GM06990 (cell line): ENCODE measurements around the gene HEY2.
A peak's percentile ranks its signal among the peaks of the same experiment; 100 is the strongest.

Experiments used
- DNase-seq: peaks from one replicate; pipeline ENCODE4 v3.0.0-alpha.2; 2011; ENCODE audit not compliant: insufficient read length; ENCODE audit errors: extremely low read depth
- H3K27me3 ChIP-seq: replicated peaks from 2 replicates; pipeline ENCODE4 v1.6.0; 2011; ENCODE audit warnings: low read length; ENCODE audit not compliant: control insufficient read depth, insufficient read depth
- H3K36me3 ChIP-seq: 2 replicates; pipeline ENCODE4 v1.5.1; 2011; ENCODE audit warnings: low read length; ENCODE audit not compliant: control insufficient read depth, insufficient read depth
- H3K4me3 ChIP-seq: replicated peaks from 2 replicates; pipeline ENCODE4 v1.5.1; 2011; ENCODE audit warnings: low read depth, mild to moderate bottlenecking, control low read depth, low read length
- TF ChIP-seq, protein P1 (sequence below): IDR thresholded peaks from 2 replicates; pipeline ENCODE4 v1.5.1; 2011; ENCODE audit warnings: low read length, control low read depth, mild to moderate bottlenecking, inconsistent platforms; ENCODE audit not compliant: insufficient read depth, poor library complexity, severe bottlenecking

The HEY2 gene

DNA sequence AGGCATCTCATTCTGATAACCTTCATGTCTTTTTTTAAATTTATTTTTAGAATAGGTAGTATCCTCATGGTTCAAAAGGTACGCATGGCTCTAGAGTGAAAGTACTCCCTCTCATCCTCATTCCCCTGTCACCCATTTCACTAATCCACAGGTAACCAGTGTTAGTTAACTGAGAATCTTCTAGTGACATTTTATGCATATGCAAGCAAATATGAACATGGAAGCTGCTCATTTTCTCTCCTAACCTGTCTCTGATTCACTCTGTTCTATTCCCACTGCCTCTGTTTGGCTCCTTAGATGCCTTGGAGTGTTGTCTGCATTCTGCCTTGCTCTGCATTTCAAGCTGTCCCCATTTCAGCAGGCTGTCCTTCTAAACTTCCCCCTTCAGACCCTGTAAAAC is 45.9 kb downstream of the HEY2 start:
- no peaks in the 10 kb centered on the region for H3K27me3 ChIP-seq
- TF ChIP-seq, protein P1, sequence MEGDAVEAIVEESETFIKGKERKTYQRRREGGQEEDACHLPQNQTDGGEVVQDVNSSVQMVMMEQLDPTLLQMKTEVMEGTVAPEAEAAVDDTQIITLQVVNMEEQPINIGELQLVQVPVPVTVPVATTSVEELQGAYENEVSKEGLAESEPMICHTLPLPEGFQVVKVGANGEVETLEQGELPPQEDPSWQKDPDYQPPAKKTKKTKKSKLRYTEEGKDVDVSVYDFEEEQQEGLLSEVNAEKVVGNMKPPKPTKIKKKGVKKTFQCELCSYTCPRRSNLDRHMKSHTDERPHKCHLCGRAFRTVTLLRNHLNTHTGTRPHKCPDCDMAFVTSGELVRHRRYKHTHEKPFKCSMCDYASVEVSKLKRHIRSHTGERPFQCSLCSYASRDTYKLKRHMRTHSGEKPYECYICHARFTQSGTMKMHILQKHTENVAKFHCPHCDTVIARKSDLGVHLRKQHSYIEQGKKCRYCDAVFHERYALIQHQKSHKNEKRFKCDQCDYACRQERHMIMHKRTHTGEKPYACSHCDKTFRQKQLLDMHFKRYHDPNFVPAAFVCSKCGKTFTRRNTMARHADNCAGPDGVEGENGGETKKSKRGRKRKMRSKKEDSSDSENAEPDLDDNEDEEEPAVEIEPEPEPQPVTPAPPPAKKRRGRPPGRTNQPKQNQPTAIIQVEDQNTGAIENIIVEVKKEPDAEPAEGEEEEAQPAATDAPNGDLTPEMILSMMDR: no peak
- no peak overlapping the region for H3K4me3 ChIP-seq
- no peak for DNase-seq
- no peaks in the 10 kb centered on the region for H3K36me3 ChIP-seq

DNA sequence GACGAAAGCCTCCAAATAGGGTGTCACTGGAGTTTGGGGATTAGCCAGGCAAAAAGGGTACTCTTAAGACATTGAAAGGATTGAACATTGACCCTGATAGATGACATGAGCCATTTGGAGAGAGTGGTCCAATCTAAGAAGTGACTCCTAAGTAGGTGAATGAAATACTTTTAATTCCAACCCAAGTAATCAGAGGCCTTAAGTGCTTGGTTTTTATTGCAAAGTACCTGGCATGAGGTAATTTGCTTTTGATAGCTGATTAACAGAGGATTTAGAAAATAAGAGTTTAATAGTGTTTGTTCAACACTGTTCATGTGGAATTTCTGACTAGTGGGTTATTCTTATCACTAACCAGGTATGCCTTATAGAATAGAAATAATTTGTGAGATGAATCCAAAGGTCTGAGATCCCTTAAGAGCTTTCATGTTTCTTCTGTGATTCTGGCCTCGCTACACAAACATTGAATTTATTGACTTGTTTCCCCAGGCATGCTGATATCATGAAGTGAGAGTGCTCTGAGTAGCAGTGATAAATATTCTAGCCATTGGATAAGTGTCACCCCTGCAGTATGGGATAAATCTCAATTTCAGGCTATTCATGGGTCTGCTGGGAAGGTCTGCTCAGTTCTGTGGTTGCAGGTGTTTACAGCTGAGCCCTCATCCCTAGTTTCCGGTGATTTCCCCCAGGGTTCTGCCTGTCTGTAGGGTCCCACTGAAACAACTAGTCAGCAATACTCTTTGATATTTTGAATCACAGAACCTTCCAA is 47.9 kb downstream of the HEY2 start:
- TF ChIP-seq, protein P1: no peak
- Histone ChIP-seq H3K36me3 (no peaks in the 10 kb centered on the region), H3K4me3 (no peak overlapping the region), H3K27me3 (no peaks in the 10 kb centered on the region)
- no peak for DNase-seq

DNA sequence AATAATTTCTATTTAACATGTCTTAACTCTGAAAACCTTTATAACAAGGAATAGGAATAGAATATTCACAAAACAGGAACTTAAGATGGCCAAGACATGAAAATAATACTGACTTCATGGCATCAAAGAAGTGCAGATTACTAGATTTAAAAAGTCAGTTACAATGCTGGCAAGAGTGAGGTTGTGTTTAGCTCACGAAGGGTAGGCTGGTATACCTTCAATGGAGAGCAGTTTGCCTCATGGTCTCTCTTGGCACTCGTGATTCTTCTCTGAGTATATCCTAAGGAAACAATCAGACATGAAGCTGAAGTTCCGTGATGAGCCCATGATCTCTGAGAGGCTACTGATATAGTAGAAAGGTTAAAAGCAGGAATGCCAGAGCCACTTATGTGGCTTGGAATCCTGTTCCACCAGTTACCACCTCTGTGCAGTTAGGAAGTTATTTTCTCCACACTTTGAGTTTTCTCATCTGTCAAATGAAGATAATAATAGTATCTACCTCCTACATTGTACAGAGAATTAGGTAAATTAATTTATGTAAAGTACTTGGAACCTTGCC is 48.5 kb downstream of the HEY2 start:
- no peak for DNase-seq
- TF ChIP-seq, protein P1: no peak
- H3K27me3 ChIP-seq: no peaks in the 10 kb centered on the region
- H3K4me3 ChIP-seq: no peak overlapping the region
- no peaks in the 10 kb centered on the region for H3K36me3 ChIP-seq

DNA sequence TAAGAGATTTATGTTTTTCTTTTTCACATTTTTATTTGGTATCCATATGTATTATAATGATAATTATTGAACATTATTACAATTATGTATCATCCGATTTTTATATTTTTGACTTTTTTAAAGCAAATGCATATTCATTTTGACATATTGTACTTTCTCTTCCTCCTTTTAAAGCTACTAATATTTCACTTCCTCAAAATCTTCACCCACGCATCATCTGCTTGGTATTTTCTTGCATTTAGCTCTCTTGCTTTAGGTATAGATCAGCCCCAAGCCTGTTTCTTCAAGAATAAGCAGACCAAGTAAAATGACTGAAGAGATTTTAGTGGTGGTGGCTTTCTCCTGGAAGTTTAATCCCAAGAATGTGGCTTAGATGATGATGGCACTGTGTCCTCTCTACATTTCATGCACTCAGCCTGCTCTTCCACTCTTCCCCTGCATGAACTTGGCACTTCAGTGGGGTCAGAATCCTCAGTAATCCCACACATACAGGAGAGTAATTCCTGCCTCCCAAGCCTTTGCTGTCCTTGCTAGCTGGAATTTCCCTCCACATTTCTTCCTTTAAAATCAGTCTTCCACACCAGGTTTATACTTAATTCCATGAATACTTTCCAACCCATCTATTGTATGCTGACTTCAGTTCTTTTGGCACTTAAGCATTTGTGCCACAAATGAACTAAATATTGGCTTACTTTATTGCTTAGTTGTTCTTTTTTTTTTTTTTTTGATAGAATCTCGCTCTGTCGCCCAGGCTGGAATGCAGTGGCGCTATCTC is 49.5 kb downstream of the HEY2 start:
- Histone ChIP-seq H3K27me3 (no peaks in the 10 kb centered on the region), H3K4me3 (no peak overlapping the region), H3K36me3 (no peaks in the 10 kb centered on the region)
- TF ChIP-seq, protein P1: no peak
- DNase-seq: peak; percentile 77

DNA sequence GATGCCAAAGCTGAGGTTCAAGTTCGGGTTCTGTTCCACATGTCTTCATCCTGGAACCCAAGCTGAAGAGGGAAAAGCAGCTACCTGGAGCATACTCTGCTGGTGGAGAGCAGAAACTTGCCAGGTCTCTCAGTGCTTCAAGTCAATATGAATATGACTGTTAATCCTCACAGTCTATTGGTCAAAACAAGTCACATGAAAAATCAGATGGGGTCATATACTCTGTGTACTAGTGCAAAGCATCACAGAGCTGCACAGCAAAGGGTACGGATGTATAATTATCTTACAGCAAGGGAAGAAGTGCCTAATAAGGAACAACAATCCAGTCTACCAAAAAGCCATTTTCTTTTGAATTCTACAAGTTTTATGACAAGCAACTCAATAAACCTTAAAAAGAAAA is 53.0 kb downstream of the HEY2 start:
- H3K36me3 ChIP-seq: no peaks in the 10 kb centered on the region
- TF ChIP-seq, protein P1: no peak

More for the DNA sequence above, 53.0 kb downstream of the HEY2 start:
- no peak for DNase-seq
- H3K4me3 ChIP-seq: no peak overlapping the region
- no peaks in the 10 kb centered on the region for H3K27me3 ChIP-seq
